HG02610 (cell line): Measurements from ENCODE around the gene LIMS1.

Experiments
- ATAC-seq: cut with Tn5 transposase; IDR thresholded peaks from one replicate; pipeline ENCODE4 v1.9.1; 2021; ENCODE audit warnings: mild to moderate bottlenecking, moderate library complexity; ENCODE audit not compliant: unreplicated experiment

LIMS1 gene

GRCh38 chr2:108612514-108613183 lies 78.4 kb downstream of the LIMS1 start:
- peak; percentile 74 for ATAC-seq

GRCh38 chr2:108613261-108614042 lies 79.2 kb downstream of the LIMS1 start:
- no peak for ATAC-seq

- no peak for ATAC-seq
These were observed 79.8 kb downstream of the LIMS1 start for GRCh38 chr2:108614043-108614545.

- no peak for ATAC-seq
These were observed 80.4 kb downstream of the LIMS1 start for GRCh38 chr2:108614659-108615058.

GRCh38 chr2:108615480-108616090 lies 81.3 kb downstream of the LIMS1 start:
- ATAC-seq: no peak

- ATAC-seq: no peak
These were observed 82.0 kb downstream of the LIMS1 start for GRCh38 chr2:108616318-108616717.

- no peak for ATAC-seq
These were observed 82.5 kb downstream of the LIMS1 start for GRCh38 chr2:108616751-108617161.

GRCh38 chr2:108617617-108618016 lies 83.3 kb downstream of the LIMS1 start:
- ATAC-seq: no peak

- ATAC-seq: no peak
These were observed 85.8 kb downstream of the LIMS1 start for GRCh38 chr2:108619925-108620620.

- no peak for ATAC-seq
These were observed 86.4 kb downstream of the LIMS1 start for GRCh38 chr2:108620656-108621055.

- ATAC-seq: peak; percentile 99
These were observed 86.9 kb downstream of the LIMS1 start for GRCh38 chr2:108621087-108621559.

GRCh38 chr2:108621687-108622681 lies 87.7 kb downstream of the LIMS1 start:
- no peak for ATAC-seq

- ATAC-seq: no peak
These were observed 89.3 kb downstream of the LIMS1 start for GRCh38 chr2:108623616-108624015.

GRCh38 chr2:108625186-108625827 lies 91.0 kb downstream of the LIMS1 start:
- no peak for ATAC-seq

GRCh38 chr2:108625828-108626195 lies 91.5 kb downstream of the LIMS1 start:
- ATAC-seq: no peak

GRCh38 chr2:108626995-108627394 lies 92.7 kb downstream of the LIMS1 start:
- ATAC-seq: no peak

GRCh38 chr2:108627911-108628567 lies 93.8 kb downstream of the LIMS1 start:
- no peak for ATAC-seq

- no peak for ATAC-seq
These were observed 94.7 kb downstream of the LIMS1 start for GRCh38 chr2:108628936-108629335.

- ATAC-seq: peak; percentile 69
These were observed 95.1 kb downstream of the LIMS1 start for GRCh38 chr2:108629417-108629816.
